ENCODE results near the gene TADA3. TPM values are rescaled to one million over a fixed set of nuclear protein-coding genes. Genes with fewer than 3 reads are reported as not detected.

TADA3 gene
- total RNA-seq, 1 donor from 2014 or later = 58.9 TPM

- H3K9me3 ChIP-seq = no peaks in the 10 kb centered on the region
- intact Hi-C loops (cut with DNase I) = no loop called here
- H3K27ac ChIP-seq = peak overlapping the region; percentile 96
- TF ChIP-seq CTCF (IDR thresholded peaks at IDR 0.05) (no peak), POLR2A (IDR thresholded peaks at IDR 0.05) (no peak), POLR2AphosphoS5 (IDR thresholded peaks at IDR 0.05; ENCODE audit: insufficient read depth in 1 of 2, low read depth in 1 of 2) (peak in 1 of 2 donors; percentile 4)
- peak overlapping the region; percentile 64 to 74 for H3K4me3 ChIP-seq
- no peaks in the 10 kb centered on the region for H3K36me3 ChIP-seq
- peak in 1 of 2 donors; percentile 94 for DNase-seq (ENCODE audit: extremely low spot score in 2 of 2)
- H3K4me1 ChIP-seq = peaks cover 38% of the 10 kb centered on the region
- H3K27me3 ChIP-seq = no peaks in the 10 kb centered on the region
Observed at GRCh38 chr3:9770276-9770812, 21.9 kb downstream of the TADA3 start.

GRCh38 chr3:9769426-9770275 lies 22.6 kb downstream of the TADA3 start, which contains the start of gene CAMK1:
TSS of gene CAMK1 (minus strand) at chr3:9769947. CDS start at chr3:9767749, 2,198 bp downstream.
- intact Hi-C loops (cut with DNase I) = no loop called here
- H3K27me3 ChIP-seq = no peaks in the 10 kb centered on the region
- no peak for DNase-seq (ENCODE audit: extremely low spot score in 2 of 2)

DNA sequence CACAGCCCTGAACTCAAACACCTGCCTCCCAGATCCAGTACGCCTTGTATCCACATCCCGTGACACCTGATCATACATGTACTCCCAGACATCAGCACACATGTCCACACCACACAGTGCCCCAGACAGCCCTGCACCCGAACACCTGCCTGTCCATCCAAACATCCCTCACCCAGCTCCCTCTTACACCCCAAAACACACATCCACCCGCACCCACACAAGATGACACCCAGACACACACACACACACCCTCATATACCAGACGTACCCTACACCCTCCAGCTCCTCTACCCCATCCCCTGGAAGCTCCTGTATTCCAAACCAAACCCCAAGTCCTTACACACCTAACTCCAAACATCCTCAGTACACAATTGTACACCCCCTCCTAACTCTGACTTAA lies 23.3 kb downstream of the TADA3 start:
- Histone ChIP-seq H3K4me3 (peak overlapping the region; percentile 64 to 74), H3K27ac (peak overlapping the region; percentile 96), H3K4me1 (peaks cover 38% of the 10 kb centered on the region), H3K36me3 (no peaks in the 10 kb centered on the region), H3K27me3 (no peaks in the 10 kb centered on the region), H3K9me3 (no peaks in the 10 kb centered on the region)
- intact Hi-C loops (cut with DNase I) = no loop called here
- TF ChIP-seq POLR2A (IDR thresholded peaks at IDR 0.05) (no peak), CTCF (IDR thresholded peaks at IDR 0.05) (no peak), POLR2AphosphoS5 (IDR thresholded peaks at IDR 0.05; ENCODE audit: insufficient read depth in 1 of 2, low read depth in 1 of 2) (no peak)
- no peak for DNase-seq (ENCODE audit: extremely low spot score in 2 of 2)

More at GRCh38 chr3:9769426-9770275, 22.6 kb downstream of the TADA3 start, which contains the start of gene CAMK1:
- peak within 1 kb of the TSS; percentile 64 to 74 for H3K4me3 ChIP-seq
- H3K9me3 ChIP-seq = no peaks in the 10 kb centered on the region
- H3K27ac ChIP-seq = peak within 1 kb of the TSS; percentile 96
- TF ChIP-seq CTCF (IDR thresholded peaks at IDR 0.05) (no peak), POLR2AphosphoS5 (IDR thresholded peaks at IDR 0.05; ENCODE audit: insufficient read depth in 1 of 2, low read depth in 1 of 2) (peak in 1 of 2 donors; percentile 75), POLR2A (IDR thresholded peaks at IDR 0.05) (peak in 1 of 2 donors; percentile 77)
- H3K4me1 ChIP-seq = peaks cover 38% of the 10 kb centered on the region
- H3K36me3 ChIP-seq = no peaks in the 10 kb centered on the region

- DNase-seq (ENCODE audit: extremely low spot score in 2 of 2) = no peak
- Histone ChIP-seq H3K27me3 (no peaks in the 10 kb centered on the region), H3K36me3 (no peaks in the 10 kb centered on the region), H3K4me1 (peaks cover 38% of the 10 kb centered on the region), H3K4me3 (peak overlapping the region in 1 of 2 donors; percentile 74), H3K27ac (peak overlapping the region; percentile 96), H3K9me3 (no peaks in the 10 kb centered on the region)
- no peak for TF ChIP-seq POLR2AphosphoS5 (IDR thresholded peaks at IDR 0.05; ENCODE audit: insufficient read depth in 1 of 2, low read depth in 1 of 2)
- TF ChIP-seq CTCF (IDR thresholded peaks at IDR 0.05) = no peak
- TF ChIP-seq POLR2A (IDR thresholded peaks at IDR 0.05) = no peak
- intact Hi-C loops (cut with DNase I) = no loop called here
Observed at GRCh38 chr3:9768141-9768775, 24.0 kb downstream of the TADA3 start.

Data from vagina (tissue), 2 donors.